ENCODE results near the gene TFAP2E.

DNA sequence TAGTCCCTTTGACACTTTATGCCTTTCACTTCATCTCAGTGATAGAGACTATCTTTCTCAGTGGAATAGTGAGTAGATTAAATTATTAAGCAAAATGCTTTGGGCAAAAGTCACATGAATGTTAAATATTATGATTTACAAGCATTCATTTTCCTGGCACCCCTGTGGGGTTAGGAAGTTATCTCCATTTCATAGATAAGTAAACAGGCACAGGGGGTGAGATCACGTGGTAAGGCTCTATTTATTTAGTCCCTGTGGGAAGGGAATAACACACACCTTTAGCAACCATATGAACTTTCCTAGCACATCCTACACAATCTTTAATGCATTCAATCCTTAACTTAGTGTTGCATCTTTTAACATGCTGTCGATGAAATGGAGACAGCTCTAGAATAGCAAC, 55.9 kb downstream of the TFAP2E start:
- TF ChIP-seq, protein P1, sequence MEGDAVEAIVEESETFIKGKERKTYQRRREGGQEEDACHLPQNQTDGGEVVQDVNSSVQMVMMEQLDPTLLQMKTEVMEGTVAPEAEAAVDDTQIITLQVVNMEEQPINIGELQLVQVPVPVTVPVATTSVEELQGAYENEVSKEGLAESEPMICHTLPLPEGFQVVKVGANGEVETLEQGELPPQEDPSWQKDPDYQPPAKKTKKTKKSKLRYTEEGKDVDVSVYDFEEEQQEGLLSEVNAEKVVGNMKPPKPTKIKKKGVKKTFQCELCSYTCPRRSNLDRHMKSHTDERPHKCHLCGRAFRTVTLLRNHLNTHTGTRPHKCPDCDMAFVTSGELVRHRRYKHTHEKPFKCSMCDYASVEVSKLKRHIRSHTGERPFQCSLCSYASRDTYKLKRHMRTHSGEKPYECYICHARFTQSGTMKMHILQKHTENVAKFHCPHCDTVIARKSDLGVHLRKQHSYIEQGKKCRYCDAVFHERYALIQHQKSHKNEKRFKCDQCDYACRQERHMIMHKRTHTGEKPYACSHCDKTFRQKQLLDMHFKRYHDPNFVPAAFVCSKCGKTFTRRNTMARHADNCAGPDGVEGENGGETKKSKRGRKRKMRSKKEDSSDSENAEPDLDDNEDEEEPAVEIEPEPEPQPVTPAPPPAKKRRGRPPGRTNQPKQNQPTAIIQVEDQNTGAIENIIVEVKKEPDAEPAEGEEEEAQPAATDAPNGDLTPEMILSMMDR (IDR thresholded peaks at IDR 0.05 in 8 of 11, conservative IDR thresholded peaks at IDR 0.05 in 3 of 11): no peak
- TF ChIP-seq POLR2AphosphoS5 (IDR thresholded peaks at IDR 0.05): no peak

Measured in spleen (tissue), 7 donors.